OCI-LY1 (cell line): ENCODE measurements around the gene STARD4.

Experiments used
- H2AFZ ChIP-seq: fragments of 200-600 bp; sonication (generic), shearing (Covaris generic); 2 replicates; pipeline ENCODE4 v1.6.0; 2014; ENCODE audit warnings: antibody characterized with exemption, mild to moderate bottlenecking, low read length
- H3F3A ChIP-seq: fragments of 200-600 bp; sonication (generic), shearing (Covaris generic); 2 replicates; pipeline ENCODE4 v1.6.0; 2014; ENCODE audit warnings: mild to moderate bottlenecking, antibody characterized with exemption, low read length, moderate library complexity; ENCODE audit not compliant: insufficient read depth
- H3K27ac ChIP-seq: fragments of 200-600 bp; sonication (generic); 2 replicates; pipeline ENCODE4 v1.5.1; 2014; ENCODE audit warnings: low read length, mixed run types, mild to moderate bottlenecking, low read depth; ENCODE audit not compliant: poor library complexity, severe bottlenecking
- H3K27me3 ChIP-seq: fragments of 200-600 bp; sonication (generic); 2 replicates; pipeline ENCODE4 v1.6.0; 2014; ENCODE audit warnings: antibody characterized with exemption, mild to moderate bottlenecking, low read length, moderate library complexity; ENCODE audit not compliant: insufficient read depth
- H3K36me3 ChIP-seq: fragments of 200-600 bp; sonication (generic); 2 replicates; pipeline ENCODE4 v1.6.1; 2014; ENCODE audit warnings: mild to moderate bottlenecking, antibody characterized with exemption, low read length, moderate library complexity, mixed read lengths; ENCODE audit not compliant: insufficient read depth
- H3K4me1 ChIP-seq: fragments of 200-600 bp; sonication (generic); 2 replicates; pipeline ENCODE4 v1.5.1; 2014; ENCODE audit warnings: mild to moderate bottlenecking, low read length, moderate library complexity; ENCODE audit not compliant: insufficient read depth, severe bottlenecking
- H3K4me2 ChIP-seq: fragments of 200-600 bp; sonication (generic), shearing (Covaris generic); 2 replicates; pipeline ENCODE4 v1.6.1; 2014; ENCODE audit warnings: low read length
- H3K4me3 ChIP-seq: fragments of 200-600 bp; sonication (generic); 2 replicates; pipeline ENCODE4 v1.5.1; 2014; ENCODE audit warnings: low read length, low read depth, mild to moderate bottlenecking, mixed read lengths; ENCODE audit not compliant: poor library complexity, severe bottlenecking
- H3K79me2 ChIP-seq: fragments of 200-600 bp; shearing (Covaris generic); 2 replicates; pipeline ENCODE4 v1.6.1; 2016; ENCODE audit warnings: mixed run types, low read length, mixed read lengths; ENCODE audit not compliant: insufficient read depth
- H3K9ac ChIP-seq: fragments of 200-600 bp; sonication (generic), shearing (Covaris generic); 2 replicates; pipeline ENCODE4 v1.6.1; 2014; ENCODE audit warnings: mild to moderate bottlenecking, low read length, mixed read lengths
- H3K9me2 ChIP-seq: fragments of 200-600 bp; sonication (generic), shearing (Covaris generic); 2 replicates; pipeline ENCODE4 v1.6.1; 2014; ENCODE audit warnings: low read depth, mild to moderate bottlenecking, low read length, mixed read lengths
- H3K9me3 ChIP-seq: fragments of 200-600 bp; shearing (Covaris generic); 2 replicates; pipeline ENCODE4 v1.6.1; 2014; ENCODE audit warnings: low read length, mixed read lengths
- H4K20me1 ChIP-seq: fragments of 200-600 bp; sonication (generic), shearing (Covaris generic); 2 replicates; pipeline ENCODE4 v1.6.0; 2016; ENCODE audit warnings: mild to moderate bottlenecking, low read length; ENCODE audit not compliant: insufficient read depth
- EZH2 ChIP-seq: fragments of 200-600 bp; sonication (generic), shearing (Covaris generic); IDR thresholded peaks from 2 replicates; pipeline ENCODE4 v1.8.0; 2017; ENCODE audit warnings: borderline replicate concordance, mixed run types, mild to moderate bottlenecking, antibody characterized with exemption, low read length, moderate library complexity, mixed read lengths
- TF ChIP-seq, protein P1 (sequence below): fragments of 200-600 bp; sonication (generic), shearing (Covaris generic); IDR thresholded peaks from 2 replicates; pipeline ENCODE4 v1.5.1; 2017; ENCODE audit warnings: mild to moderate bottlenecking, antibody characterized with exemption, low read length, moderate library complexity, mixed read lengths

The STARD4 gene

DNA sequence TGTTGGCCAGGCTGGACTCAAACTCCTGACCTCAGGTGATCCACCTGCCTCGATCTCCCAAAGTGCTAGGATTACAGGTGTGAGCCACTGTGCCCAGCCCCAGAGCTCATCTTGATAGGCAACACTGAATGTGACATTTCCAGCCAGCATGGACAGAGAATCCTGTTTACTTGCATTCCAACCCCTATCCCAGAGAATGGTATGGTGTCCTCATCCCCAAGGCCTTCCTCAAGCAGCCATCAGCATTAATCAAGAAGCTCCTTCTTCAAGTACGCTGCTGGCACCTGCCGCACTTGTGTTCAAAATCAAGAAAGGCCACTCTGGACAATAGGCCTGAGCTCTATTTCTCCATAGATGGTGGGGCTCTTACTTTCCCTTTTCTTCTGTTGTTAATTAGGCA lies 40.2 kb downstream of the STARD4 start:
- H3K79me2 ChIP-seq = no peaks in the 10 kb centered on the region
- no peak overlapping the region for H3K9ac ChIP-seq
- H3K4me3 ChIP-seq = no peak overlapping the region
- no peak overlapping the region for H2AFZ ChIP-seq
- H4K20me1 ChIP-seq = no peaks in the 10 kb centered on the region
- H3K27ac ChIP-seq = no peak overlapping the region
- TF ChIP-seq EZH2 = no peak
- TF ChIP-seq, protein P1, sequence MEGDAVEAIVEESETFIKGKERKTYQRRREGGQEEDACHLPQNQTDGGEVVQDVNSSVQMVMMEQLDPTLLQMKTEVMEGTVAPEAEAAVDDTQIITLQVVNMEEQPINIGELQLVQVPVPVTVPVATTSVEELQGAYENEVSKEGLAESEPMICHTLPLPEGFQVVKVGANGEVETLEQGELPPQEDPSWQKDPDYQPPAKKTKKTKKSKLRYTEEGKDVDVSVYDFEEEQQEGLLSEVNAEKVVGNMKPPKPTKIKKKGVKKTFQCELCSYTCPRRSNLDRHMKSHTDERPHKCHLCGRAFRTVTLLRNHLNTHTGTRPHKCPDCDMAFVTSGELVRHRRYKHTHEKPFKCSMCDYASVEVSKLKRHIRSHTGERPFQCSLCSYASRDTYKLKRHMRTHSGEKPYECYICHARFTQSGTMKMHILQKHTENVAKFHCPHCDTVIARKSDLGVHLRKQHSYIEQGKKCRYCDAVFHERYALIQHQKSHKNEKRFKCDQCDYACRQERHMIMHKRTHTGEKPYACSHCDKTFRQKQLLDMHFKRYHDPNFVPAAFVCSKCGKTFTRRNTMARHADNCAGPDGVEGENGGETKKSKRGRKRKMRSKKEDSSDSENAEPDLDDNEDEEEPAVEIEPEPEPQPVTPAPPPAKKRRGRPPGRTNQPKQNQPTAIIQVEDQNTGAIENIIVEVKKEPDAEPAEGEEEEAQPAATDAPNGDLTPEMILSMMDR = no peak
- no peaks in the 10 kb centered on the region for H3F3A ChIP-seq
- H3K27me3 ChIP-seq = no peaks in the 10 kb centered on the region
- H3K4me1 ChIP-seq = peaks cover 4% of the 10 kb centered on the region
- peaks cover 30% of the 10 kb centered on the region for H3K36me3 ChIP-seq
- no peaks in the 10 kb centered on the region for H3K9me2 ChIP-seq
- no peak overlapping the region for H3K4me2 ChIP-seq
- no peaks in the 10 kb centered on the region for H3K9me3 ChIP-seq

GRCh38 chr5:111469903-111470302 lies 42.4 kb downstream of the STARD4 start:
- Histone ChIP-seq H3K27me3 (no peaks in the 10 kb centered on the region), H3K27ac (no peak overlapping the region), H3K4me3 (no peak overlapping the region), H3K36me3 (peaks cover 19% of the 10 kb centered on the region), H3K4me2 (no peak overlapping the region), H3K4me1 (peaks cover 4% of the 10 kb centered on the region), H3K9me2 (no peaks in the 10 kb centered on the region), H3F3A (no peaks in the 10 kb centered on the region), H4K20me1 (no peaks in the 10 kb centered on the region), H3K79me2 (no peaks in the 10 kb centered on the region), H3K9ac (no peak overlapping the region), H2AFZ (no peak overlapping the region), H3K9me3 (no peaks in the 10 kb centered on the region)
- TF ChIP-seq, protein P1 = no peak; the same call in 1 of the 2 replicates
- no peak for TF ChIP-seq EZH2

- Histone ChIP-seq H3K9me3 (no peaks in the 10 kb centered on the region), H3K4me1 (peaks cover 4% of the 10 kb centered on the region), H3K27me3 (no peaks in the 10 kb centered on the region), H3K4me3 (no peak overlapping the region), H3K36me3 (peaks cover 20% of the 10 kb centered on the region), H4K20me1 (no peaks in the 10 kb centered on the region), H3K27ac (no peak overlapping the region), H3K9ac (no peak overlapping the region), H3K9me2 (no peaks in the 10 kb centered on the region), H3K4me2 (no peak overlapping the region), H3F3A (no peaks in the 10 kb centered on the region), H2AFZ (no peak overlapping the region), H3K79me2 (no peaks in the 10 kb centered on the region)
- TF ChIP-seq EZH2 = no peak
- TF ChIP-seq, protein P1 = no peak
Observed at GRCh38 chr5:111469293-111469896, 42.9 kb downstream of the STARD4 start.
